ENCODE results near the gene COL12A1.

- TF ChIP-seq CTCF (IDR thresholded peaks at IDR 0.05) (no peak), POLR2A (IDR thresholded peaks at IDR 0.05) (no peak)
Observed at GRCh38 chr6:75128878-75129570, 76.8 kb downstream of the COL12A1 start.
